Liver (tissue), 9 donors: Measurements from ENCODE around the gene ZNF280B. TPM values are rescaled to one million over a fixed set of nuclear protein-coding genes. Genes with fewer than 3 reads are reported as not detected.
"Not testable (repeated sequence)": the region's sequence is repeated elsewhere in the genome, so short reads cannot be mapped to it uniquely, and the experiment has no call there.

ENCODE experiments used
- DNase-seq: peaks from one replicate; pipeline ENCODE4 v3.0.0-alpha.2; 2017; ENCODE audit warnings: low spot score
- H3K27ac ChIP-seq, 2 donors: one replicate each; pipeline ENCODE4 v1.7.0; 2013; ENCODE audit warnings: inconsistent platforms in 2 of 2, low read length in 2 of 2, control low read depth in 1 of 2, low read depth in 1 of 2, mild to moderate bottlenecking in 1 of 2
- H3K27me3 ChIP-seq, 4 donors: one replicate each; pipeline versions ENCODE4 v1.6.1 to v1.7.0; 2013; ENCODE audit warnings: low read length in 3 of 4, inconsistent platforms in 1 of 4, mild to moderate bottlenecking in 1 of 4, moderate library complexity in 1 of 4; ENCODE audit not compliant: control insufficient read depth in 4 of 4, insufficient read depth in 4 of 4
- H3K36me3 ChIP-seq, 4 donors: one replicate each; pipeline versions ENCODE4 v1.6.1 to v1.7.0; 2013; ENCODE audit warnings: low read length in 3 of 4, mild to moderate bottlenecking in 3 of 4, low read depth in 1 of 4, moderate library complexity in 1 of 4; ENCODE audit not compliant: control insufficient read depth in 4 of 4, insufficient read depth in 3 of 4
- H3K4me1 ChIP-seq, 4 donors: one replicate each; pipeline versions ENCODE4 v1.6.1 to v1.7.0; 2013; ENCODE audit warnings: low read length in 3 of 4, mild to moderate bottlenecking in 3 of 4, moderate library complexity in 1 of 4; ENCODE audit not compliant: control insufficient read depth in 4 of 4, insufficient read depth in 4 of 4
- H3K4me3 ChIP-seq, 3 donors: one replicate each; pipeline versions ENCODE4 v1.6.1 to v1.7.0; 2013; ENCODE audit warnings: low read length in 3 of 3, control low read depth in 1 of 3, low read depth in 1 of 3, mild to moderate bottlenecking in 1 of 3
- H3K9ac ChIP-seq, 2 donors: one replicate each; pipeline ENCODE4 v1.7.0; 2013; ENCODE audit warnings: low read length in 2 of 2, mild to moderate bottlenecking in 2 of 2, moderate library complexity in 2 of 2, control low read depth in 1 of 2, low read depth in 1 of 2
- H3K9me3 ChIP-seq, 4 donors: one replicate each; pipeline versions ENCODE4 v1.6.1 to v1.7.0; 2013; ENCODE audit warnings: low read length in 3 of 4; ENCODE audit not compliant: control insufficient read depth in 4 of 4
- CTCF ChIP-seq: fragments of 150-350 bp; IDR thresholded peaks from 2 replicates; pipeline ENCODE4 v1.5.1; 2017; ENCODE audit warnings: improper control_type of control experiment, low read depth, low read length; ENCODE audit not compliant: missing input control
- EGR1 ChIP-seq, 2 donors: IDR thresholded peaks; 2 replicates each; pipeline ENCODE4 v1.6.1; 2016 to 2018; ENCODE audit warnings: antibody characterized with exemption in 2 of 2, low read depth in 2 of 2
- FOXA1 ChIP-seq: IDR thresholded peaks from 2 replicates; pipeline ENCODE4 v1.6.1; 2016; ENCODE audit warnings: antibody characterized with exemption
- GABPA ChIP-seq, 2 donors: IDR thresholded peaks in 1 of 2; conservative IDR thresholded peaks in 1 of 2; 2 replicates each; pipeline ENCODE4 v1.6.1; 2016; ENCODE audit warnings: antibody characterized with exemption in 2 of 2, mild to moderate bottlenecking in 1 of 2, moderate library complexity in 1 of 2
- HNF4A ChIP-seq, 2 donors: conservative IDR thresholded peaks; 2 replicates each; pipeline ENCODE4 v1.6.1; 2016; ENCODE audit warnings: antibody characterized with exemption in 2 of 2, mild to moderate bottlenecking in 2 of 2
- RXRA ChIP-seq, 2 donors: IDR thresholded peaks; 2 replicates each; pipeline ENCODE4 v1.6.1; 2017 to 2018; ENCODE audit warnings: antibody characterized with exemption in 2 of 2, mild to moderate bottlenecking in 1 of 2
- TAF1 ChIP-seq: conservative IDR thresholded peaks from 2 replicates; pipeline ENCODE4 v1.6.1; 2016; ENCODE audit warnings: antibody characterized with exemption, mild to moderate bottlenecking
- WGBS: extraction: QIAGEN DNeasy Blood & Tissue Kit; methylation state at CpG from one replicate; pipeline ENCODE4 v1.1.7; 2013; 5-methylcytosine and 5-hydroxymethylcytosine counted together
- polyA plus RNA-seq, 2 donors: library from polyadenylated mRNA; stranded (reverse) in 1 of 2; unstranded in 1 of 2; fragments of 200-250 nt in 1 of 2; fragments of >200 nt in 1 of 2; fragmentation: Nextera tagmentation in 1 of 2; extraction: Ambion mirVana in 1 of 2; gene quantifications; one replicate each; pipeline versions ENCODE4 v1.2.1 to v1.2.3, GENCODE V29; 2013 to 2015
- total RNA-seq, 2 donors: library from RNA; depleted of rRNA; stranded (reverse); fragments of >200 nt; gene quantifications; one replicate each; pipeline ENCODE4 v1.2.3, GENCODE V29; 2014
- donor health status: healthy.
- donor health status: healthy.
- donor health status: healthy.
- donor health status: healthy.
- donor health status: healthy.

Gene ZNF280B
- total and polyA plus RNA-seq, 4 donors: 0.03 to 0.84 (median 0.06) TPM

GRCh38 chr22:22446517-22446916, 62.0 kb downstream of the ZNF280B start:
- TF ChIP-seq CTCF (no peak), EGR1 (IDR thresholded peaks at IDR 0.05; ENCODE audit: low read depth in 2 of 2) (no peak), FOXA1 (no peak), TAF1 (no peak)

DNA sequence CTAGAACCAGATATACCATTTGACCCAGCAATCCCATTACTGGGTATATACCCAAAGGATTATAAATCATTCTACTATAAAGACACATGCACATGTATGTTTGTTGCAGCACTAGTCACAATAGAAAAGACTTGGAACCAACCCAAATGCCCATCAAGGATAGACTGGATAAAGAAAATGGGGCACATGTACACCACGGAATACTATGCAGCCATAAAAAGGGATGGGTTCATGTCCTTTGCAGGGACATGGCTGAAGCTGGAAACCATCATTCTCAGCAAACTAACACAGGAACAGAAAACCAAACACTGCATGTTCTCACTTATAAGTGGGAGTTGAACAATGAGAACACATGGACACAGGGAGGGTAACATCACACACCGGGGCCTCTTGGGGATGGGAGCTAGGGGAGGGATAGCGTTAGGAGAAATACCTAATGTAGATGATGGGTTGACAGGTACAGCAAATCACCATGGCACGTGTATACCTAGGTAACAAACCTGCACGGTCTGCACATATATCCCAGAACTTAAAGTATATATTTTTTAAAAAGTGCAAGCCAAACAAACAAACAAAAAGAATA, 64.4 kb downstream of the ZNF280B start:
- not testable (repeated sequence) for H3K36me3 ChIP-seq, H3K4me1 ChIP-seq, H3K27ac ChIP-seq, H3K9me3 ChIP-seq, H3K4me3 ChIP-seq, DNase-seq, H3K9ac ChIP-seq, H3K27me3 ChIP-seq
- WGBS: 78% methylated on average over 5 of the region's 5 CpGs

More at GRCh38 chr22:22446517-22446916, 62.0 kb downstream of the ZNF280B start:
- WGBS: 69% methylated on average over 2 of the region's 2 CpGs
- H3K27ac ChIP-seq: no peak overlapping the region
- no peak overlapping the region for H3K9ac ChIP-seq
- no peak for DNase-seq
- H3K4me3 ChIP-seq: no peak overlapping the region
- no peaks in the 10 kb centered on the region for H3K36me3 ChIP-seq
- no peaks in the 10 kb centered on the region for H3K9me3 ChIP-seq
- no peaks in the 10 kb centered on the region for H3K4me1 ChIP-seq
- H3K27me3 ChIP-seq: no peaks in the 10 kb centered on the region

DNA sequence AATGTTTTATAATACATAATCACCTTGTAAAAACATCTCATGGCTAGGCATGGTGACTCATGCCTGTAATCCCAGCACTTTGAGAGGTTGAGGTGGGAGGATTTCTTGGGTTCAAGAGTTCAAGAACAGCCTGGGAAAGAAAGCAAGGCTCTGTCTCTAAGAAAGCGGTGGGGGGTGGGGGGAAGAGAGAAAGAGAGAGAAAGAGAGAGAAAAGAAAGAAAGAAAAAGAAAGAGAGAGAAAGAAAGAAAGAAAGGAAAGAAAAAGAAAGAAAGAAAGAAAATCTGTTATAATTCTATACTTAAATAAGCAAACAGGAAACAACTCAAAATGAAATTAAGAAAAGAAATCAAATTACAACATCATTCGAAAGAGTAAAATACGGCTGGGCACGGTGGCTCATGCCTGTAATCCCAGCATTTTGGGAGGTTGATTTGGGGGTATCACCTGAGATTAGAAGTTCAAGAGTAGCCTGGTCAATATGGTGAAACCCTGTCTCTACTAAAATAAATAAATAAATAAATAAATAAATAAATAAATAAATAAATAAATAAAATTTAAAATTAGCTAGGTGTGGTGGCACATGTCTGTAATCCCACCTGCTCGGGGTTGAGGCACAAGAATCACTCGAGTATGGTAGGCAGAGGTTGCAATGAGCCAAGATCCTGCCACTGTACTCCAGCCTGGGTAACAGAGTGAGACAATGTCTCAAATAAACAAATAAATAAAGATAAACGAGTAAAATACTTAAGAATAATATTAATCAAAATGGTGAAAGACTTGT, 65.4 kb downstream of the ZNF280B start:
- H3K36me3 ChIP-seq: no peaks in the 10 kb centered on the region
- no peak overlapping the region for H3K27ac ChIP-seq
- H3K27me3 ChIP-seq: peaks cover 0 to 4% (median 0%) of the 10 kb centered on the region in 4 donors
- H3K9me3 ChIP-seq: no peaks in the 10 kb centered on the region
- DNase-seq: no peak
- H3K4me3 ChIP-seq: no peak overlapping the region
- no peaks in the 10 kb centered on the region for H3K4me1 ChIP-seq
- H3K9ac ChIP-seq: no peak overlapping the region
- 78% methylated on average over 7 of the region's 7 CpGs for WGBS
- TF ChIP-seq RXRA (IDR thresholded peaks at IDR 0.05): no peak
- no peak for TF ChIP-seq FOXA1
- TF ChIP-seq GABPA (IDR thresholded peaks at IDR 0.05 in 1 of 2, conservative IDR thresholded peaks at IDR 0.05 in 1 of 2): no peak
- no peak for TF ChIP-seq HNF4A (conservative IDR thresholded peaks at IDR 0.05)

- H3K27me3 ChIP-seq, H3K4me3 ChIP-seq, H3K9me3 ChIP-seq, H3K9ac ChIP-seq, H3K36me3 ChIP-seq, H3K4me1 ChIP-seq, H3K27ac ChIP-seq, DNase-seq: not testable (repeated sequence)
- WGBS: 92% methylated on average over 28 of the region's 28 CpGs
Measured at GRCh38 chr22:22441626-22442025, 66.9 kb downstream of the ZNF280B start.
